ENCODE results near the gene ARHGAP24. TPM values are rescaled to one million over a fixed set of nuclear protein-coding genes. Genes with fewer than 3 reads are reported as not detected.

The ARHGAP24 gene
- total and polyA plus RNA-seq, 2 experiments from 2014 or later = 5.1 to 8.6 TPM

DNA sequence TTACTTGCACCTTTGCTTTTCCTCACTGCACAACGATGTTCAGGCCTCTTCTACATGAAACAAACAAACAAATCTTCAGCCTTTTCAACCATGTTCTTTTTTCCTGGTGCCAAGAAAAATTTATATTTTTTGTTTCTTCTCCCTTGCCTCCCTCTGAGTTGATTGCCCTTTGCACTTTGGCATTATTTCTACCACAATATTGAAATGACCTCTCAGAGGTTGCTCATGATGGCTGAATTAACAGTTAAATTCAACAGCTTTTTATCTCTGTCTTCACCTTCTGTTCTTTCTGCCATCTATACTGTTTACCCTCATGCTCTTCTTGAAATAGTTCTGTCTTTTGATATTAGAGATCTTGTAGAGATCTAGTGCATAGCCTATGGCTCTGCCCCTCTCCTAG is 308.9 kb downstream of the ARHGAP24 start:
- H3K27me3 ChIP-seq = no peaks in the 10 kb centered on the region
- no peaks in the 10 kb centered on the region for H3K36me3 ChIP-seq
- H3K4me3 ChIP-seq = no peak overlapping the region
- no peak for DNase-seq (ENCODE audit: low read depth in 1 of 2, low spot score in 1 of 2)
- H3K4me1 ChIP-seq (ENCODE audit: low read depth) = no peaks in the 10 kb centered on the region
- TF ChIP-seq, protein P1, sequence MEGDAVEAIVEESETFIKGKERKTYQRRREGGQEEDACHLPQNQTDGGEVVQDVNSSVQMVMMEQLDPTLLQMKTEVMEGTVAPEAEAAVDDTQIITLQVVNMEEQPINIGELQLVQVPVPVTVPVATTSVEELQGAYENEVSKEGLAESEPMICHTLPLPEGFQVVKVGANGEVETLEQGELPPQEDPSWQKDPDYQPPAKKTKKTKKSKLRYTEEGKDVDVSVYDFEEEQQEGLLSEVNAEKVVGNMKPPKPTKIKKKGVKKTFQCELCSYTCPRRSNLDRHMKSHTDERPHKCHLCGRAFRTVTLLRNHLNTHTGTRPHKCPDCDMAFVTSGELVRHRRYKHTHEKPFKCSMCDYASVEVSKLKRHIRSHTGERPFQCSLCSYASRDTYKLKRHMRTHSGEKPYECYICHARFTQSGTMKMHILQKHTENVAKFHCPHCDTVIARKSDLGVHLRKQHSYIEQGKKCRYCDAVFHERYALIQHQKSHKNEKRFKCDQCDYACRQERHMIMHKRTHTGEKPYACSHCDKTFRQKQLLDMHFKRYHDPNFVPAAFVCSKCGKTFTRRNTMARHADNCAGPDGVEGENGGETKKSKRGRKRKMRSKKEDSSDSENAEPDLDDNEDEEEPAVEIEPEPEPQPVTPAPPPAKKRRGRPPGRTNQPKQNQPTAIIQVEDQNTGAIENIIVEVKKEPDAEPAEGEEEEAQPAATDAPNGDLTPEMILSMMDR (IDR thresholded peaks at IDR 0.05; ENCODE audit: low read depth, low read length) = no peak
- no peaks in the 10 kb centered on the region for H3K9me3 ChIP-seq (ENCODE audit: low read depth)
- H3K27ac ChIP-seq = no peak overlapping the region

DNA sequence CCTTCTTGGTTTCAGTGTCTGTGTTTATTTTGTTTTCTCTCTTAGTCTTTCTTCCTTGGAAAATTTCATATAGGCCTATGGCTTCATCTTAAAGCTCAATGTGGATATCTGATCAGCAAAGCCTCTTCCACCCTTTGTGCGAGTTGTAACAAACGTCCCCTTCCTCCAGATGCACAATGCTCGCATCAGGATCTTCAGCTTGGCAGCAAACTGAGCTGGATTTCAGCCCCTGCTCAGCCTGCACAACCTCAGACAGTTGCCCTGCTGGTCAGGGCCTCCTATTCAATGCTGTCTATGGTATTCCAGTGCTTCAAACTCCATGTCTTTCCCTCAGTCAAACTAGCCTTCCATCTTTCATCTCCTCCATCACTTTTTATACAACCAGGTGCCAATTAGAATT is 309.4 kb downstream of the ARHGAP24 start:
- TF ChIP-seq, protein P1 (IDR thresholded peaks at IDR 0.05; ENCODE audit: low read depth, low read length) = no peak
- H3K27ac ChIP-seq = no peak overlapping the region

DNA sequence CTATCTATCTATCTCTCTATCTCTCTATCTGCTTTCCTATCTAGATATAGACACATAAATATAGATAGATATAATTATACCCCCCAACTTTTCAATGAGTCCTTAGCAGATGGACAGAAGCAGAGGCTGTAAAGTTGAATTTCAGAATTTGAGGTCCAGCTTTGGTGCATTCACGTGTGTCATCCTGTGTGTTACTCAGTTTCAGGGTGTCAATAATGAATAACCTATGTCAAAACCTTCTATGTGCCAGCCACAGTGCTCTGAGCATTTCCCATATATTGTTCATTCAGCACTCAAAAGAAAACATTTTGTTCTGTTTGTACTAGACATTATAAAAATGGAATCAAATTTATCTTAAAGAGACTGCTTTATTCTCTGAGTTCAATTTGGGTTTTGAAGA is 310.0 kb downstream of the ARHGAP24 start:
- Histone ChIP-seq H3K9me3 (ENCODE audit: low read depth) (no peaks in the 10 kb centered on the region), H3K4me1 (ENCODE audit: low read depth) (no peaks in the 10 kb centered on the region), H3K4me3 (no peak overlapping the region), H3K27me3 (no peaks in the 10 kb centered on the region), H3K27ac (no peak overlapping the region), H3K36me3 (no peaks in the 10 kb centered on the region)
- DNase-seq (ENCODE audit: low read depth in 1 of 2, low spot score in 1 of 2) = no peak
- TF ChIP-seq, protein P1 (IDR thresholded peaks at IDR 0.05; ENCODE audit: low read depth, low read length) = no peak

More for the DNA sequence above, 309.4 kb downstream of the ARHGAP24 start:
- DNase-seq (ENCODE audit: low read depth in 1 of 2, low spot score in 1 of 2) = peak in 1 of 2 donors; percentile 44
- no peaks in the 10 kb centered on the region for H3K9me3 ChIP-seq (ENCODE audit: low read depth)
- H3K36me3 ChIP-seq = no peaks in the 10 kb centered on the region
- H3K4me3 ChIP-seq = no peak overlapping the region
- no peaks in the 10 kb centered on the region for H3K4me1 ChIP-seq (ENCODE audit: low read depth)
- no peaks in the 10 kb centered on the region for H3K27me3 ChIP-seq

DNA sequence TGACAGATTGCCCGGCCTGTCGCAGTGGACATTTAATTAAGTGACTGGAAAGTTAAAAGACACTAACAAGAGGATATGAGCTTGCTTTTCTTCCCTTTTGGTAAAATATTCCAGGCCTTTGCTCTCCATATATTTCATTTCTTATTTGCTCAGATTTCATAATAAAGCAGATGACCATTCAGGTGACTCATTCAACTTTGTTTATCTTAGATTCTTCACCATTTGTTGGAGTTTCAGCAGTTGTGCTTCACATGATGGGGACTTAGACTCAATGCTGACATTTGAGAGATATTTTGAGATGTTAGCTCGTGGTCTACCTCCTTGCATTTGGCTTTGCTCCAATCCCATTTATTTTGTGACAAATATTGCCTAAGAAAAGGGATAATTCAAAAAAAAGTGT is 312.2 kb downstream of the ARHGAP24 start:
- Histone ChIP-seq H3K9me3 (ENCODE audit: low read depth) (no peaks in the 10 kb centered on the region), H3K27me3 (no peaks in the 10 kb centered on the region), H3K27ac (no peak overlapping the region), H3K36me3 (no peaks in the 10 kb centered on the region), H3K4me3 (no peak overlapping the region), H3K4me1 (ENCODE audit: low read depth) (no peaks in the 10 kb centered on the region)
- TF ChIP-seq, protein P1 (IDR thresholded peaks at IDR 0.05; ENCODE audit: low read depth, low read length) = no peak
- DNase-seq (ENCODE audit: low read depth in 1 of 2, low spot score in 1 of 2) = peak in 1 of 2 donors; percentile 73

DNA sequence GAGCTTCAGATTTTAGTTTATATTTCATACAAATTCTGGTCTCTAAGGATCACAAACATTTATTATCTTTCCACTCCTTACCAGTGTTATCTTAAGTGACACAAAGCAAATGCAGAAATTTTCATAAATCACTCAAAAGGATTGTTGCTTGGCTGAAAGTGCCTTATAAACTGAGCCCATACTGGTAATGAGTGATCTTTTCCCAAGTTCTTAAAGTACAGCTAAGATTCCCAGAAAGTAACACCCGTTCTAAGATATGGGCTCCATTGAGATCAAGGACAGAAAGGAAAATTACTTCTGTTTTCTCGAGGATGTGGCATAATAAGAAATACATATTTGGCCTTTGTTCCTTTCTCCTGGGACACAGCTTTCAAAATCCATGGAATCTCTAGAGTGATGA is 313.7 kb downstream of the ARHGAP24 start:
- no peak overlapping the region for H3K27ac ChIP-seq
- H3K4me3 ChIP-seq = no peak overlapping the region
- no peaks in the 10 kb centered on the region for H3K36me3 ChIP-seq
- TF ChIP-seq, protein P1 (IDR thresholded peaks at IDR 0.05; ENCODE audit: low read depth, low read length) = no peak
- H3K4me1 ChIP-seq (ENCODE audit: low read depth) = peaks cover 5% of the 10 kb centered on the region
- no peaks in the 10 kb centered on the region for H3K27me3 ChIP-seq
- no peak for DNase-seq (ENCODE audit: low read depth in 1 of 2, low spot score in 1 of 2)
- no peaks in the 10 kb centered on the region for H3K9me3 ChIP-seq (ENCODE audit: low read depth)

DNA sequence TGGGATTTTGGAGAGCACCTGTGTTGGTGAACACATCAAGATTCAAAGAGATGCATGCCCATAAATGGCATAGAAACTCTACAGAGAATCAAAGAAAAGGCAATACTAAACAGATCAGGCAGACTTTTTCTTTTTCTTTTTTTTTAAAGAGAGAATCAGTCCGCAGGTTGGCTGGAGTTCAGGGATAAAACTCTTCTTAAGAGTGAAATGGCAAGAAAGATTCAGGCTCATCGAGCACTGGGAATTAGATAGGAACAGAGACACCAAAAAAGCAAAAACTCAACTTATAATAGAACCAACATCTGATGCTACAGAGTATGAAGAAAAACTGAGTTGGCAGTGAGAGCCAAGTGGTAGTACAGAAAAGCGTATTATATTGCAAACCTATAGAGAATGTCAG is 314.3 kb downstream of the ARHGAP24 start:
- no peaks in the 10 kb centered on the region for H3K27me3 ChIP-seq
- no peaks in the 10 kb centered on the region for H3K9me3 ChIP-seq (ENCODE audit: low read depth)
- TF ChIP-seq, protein P1 (IDR thresholded peaks at IDR 0.05; ENCODE audit: low read depth, low read length) = no peak
- H3K27ac ChIP-seq = no peak overlapping the region
- H3K36me3 ChIP-seq = no peaks in the 10 kb centered on the region
- H3K4me1 ChIP-seq (ENCODE audit: low read depth) = peaks cover 6% of the 10 kb centered on the region
- DNase-seq (ENCODE audit: low read depth in 1 of 2, low spot score in 1 of 2) = no peak
- H3K4me3 ChIP-seq = no peak overlapping the region
